HG02759 (cell line): ENCODE measurements around the gene ANKDD1A.

Source experiments
- ATAC-seq: cut with Tn5 transposase; IDR thresholded peaks from one replicate; pipeline ENCODE4 v1.9.1; 2021; ENCODE audit warnings: mild to moderate bottlenecking, moderate library complexity; ENCODE audit not compliant: unreplicated experiment

Gene ANKDD1A

GRCh38 chr15:64895285-64896065 lies 16.2 kb upstream of the ANKDD1A start:
- ATAC-seq: peak; percentile 24

DNA sequence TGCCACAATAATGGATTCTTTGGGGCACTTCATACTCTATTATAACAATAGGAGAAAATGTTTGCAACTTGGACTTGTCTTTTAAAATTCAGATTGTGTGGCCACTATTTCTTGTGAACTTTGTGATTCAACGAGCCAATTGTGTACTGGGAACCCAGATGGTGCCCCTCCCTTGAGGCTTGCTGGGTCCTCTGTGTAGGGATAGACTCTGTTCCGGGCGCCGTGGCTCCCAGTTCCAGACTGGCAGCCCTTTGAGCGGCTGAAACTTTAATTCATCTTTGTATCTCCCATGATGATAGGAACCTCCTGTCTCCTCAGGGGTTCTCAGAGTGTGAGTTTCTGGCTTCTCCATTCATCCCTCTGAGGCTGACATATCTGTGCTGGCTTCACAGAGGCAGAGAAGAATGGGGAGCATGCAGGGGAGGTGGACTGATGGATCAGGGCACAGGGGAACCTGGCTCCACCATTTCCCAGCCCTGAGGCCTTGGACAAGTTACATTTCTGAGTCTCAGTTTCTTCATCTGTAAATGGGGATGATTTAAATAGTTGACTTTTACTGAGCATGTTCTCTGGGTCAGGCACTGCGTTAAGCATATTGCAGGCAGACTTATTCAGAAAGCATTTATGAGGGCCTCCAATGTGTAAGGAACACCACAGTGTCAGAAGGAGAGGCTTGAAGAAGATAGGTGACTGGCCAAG lies 15.2 kb upstream of the ANKDD1A start:
- no peak for ATAC-seq

GRCh38 chr15:64897345-64897985 lies 14.2 kb upstream of the ANKDD1A start:
- no peak for ATAC-seq

DNA sequence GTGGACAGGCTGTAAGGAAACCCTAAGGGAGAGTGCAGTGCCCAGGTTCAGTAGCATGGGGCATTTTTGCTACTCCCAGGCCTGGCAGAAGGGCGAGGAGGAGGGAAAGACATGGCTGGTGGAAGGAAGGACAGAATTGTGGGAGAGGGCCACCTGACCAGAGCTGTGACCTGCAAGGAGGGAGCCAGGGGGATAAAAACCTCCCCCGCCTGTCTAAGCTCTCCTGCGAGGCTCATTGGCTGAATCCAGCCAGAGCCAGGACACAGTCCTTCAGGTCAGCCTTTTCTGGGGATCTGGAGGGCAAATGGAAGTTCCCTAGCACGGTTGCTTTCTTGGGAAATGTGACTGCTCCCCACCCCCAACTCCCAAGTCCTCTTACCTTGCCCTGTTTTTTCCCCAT lies 13.3 kb upstream of the ANKDD1A start:
- ATAC-seq: no peak

DNA sequence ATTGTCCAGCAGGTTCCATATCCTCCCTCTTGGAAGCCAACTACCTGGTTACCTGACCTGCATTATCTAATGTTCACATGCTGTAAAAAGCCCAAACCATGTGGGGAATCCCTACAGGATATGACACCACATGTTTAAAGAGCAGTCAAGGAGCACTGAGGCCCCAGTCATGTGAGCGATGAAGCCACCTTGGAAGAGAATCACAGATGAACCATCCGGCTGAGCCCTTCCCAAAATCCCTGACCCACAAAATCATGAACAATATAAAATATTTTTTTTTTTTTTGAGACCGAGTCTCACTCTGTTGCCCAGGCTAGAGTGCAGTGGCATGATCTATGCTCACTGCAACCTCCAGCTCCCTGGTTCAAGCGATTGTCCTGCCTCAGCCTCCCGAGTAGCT lies 10.6 kb upstream of the ANKDD1A start:
- ATAC-seq: no peak

DNA sequence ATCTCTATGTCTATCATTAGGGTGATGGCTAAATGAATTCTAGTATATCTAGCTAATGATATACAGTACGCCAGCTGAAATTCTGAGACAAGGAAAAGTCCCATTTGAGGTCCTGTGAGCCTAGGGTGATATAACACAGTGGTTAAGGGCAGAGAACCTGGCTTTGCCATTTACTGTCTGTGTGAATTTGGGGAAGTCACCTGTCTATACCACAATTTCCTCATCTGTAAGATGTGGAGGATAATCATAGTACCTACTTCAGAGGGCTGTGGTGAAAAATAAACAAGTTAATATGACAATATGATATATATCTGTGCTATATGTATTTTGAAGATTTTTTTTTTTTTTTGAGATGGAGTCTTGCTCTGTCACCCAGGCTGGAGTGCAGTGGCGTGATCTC lies 9.8 kb upstream of the ANKDD1A start:
- no peak for ATAC-seq

- no peak for ATAC-seq
These were observed 8.8 kb upstream of the ANKDD1A start for GRCh38 chr15:64902863-64903262.

GRCh38 chr15:64903326-64903950 lies 8.3 kb upstream of the ANKDD1A start:
- no peak for ATAC-seq

DNA sequence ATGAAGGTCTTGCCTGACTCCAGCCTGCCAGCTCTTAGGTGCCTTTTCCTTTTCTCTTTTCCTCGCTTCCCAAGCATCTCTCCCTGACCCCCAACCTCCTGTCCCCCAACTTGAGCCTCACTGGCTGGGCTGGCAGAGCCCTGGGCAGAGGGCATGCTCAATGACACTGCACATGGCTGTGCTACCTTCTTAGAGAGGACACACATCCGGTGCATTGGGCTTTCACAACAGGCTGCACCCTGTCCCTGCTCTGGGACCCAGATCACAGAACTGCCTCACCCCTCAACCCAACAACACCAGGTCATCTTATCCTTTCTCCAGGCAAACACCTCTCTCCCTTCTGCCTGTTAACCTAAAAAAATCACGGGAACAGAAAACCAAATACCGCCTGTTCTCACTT lies 7.5 kb upstream of the ANKDD1A start:
- no peak for ATAC-seq

GRCh38 chr15:64905119-64905831 lies 6.4 kb upstream of the ANKDD1A start:
- peak; percentile 47 for ATAC-seq

DNA sequence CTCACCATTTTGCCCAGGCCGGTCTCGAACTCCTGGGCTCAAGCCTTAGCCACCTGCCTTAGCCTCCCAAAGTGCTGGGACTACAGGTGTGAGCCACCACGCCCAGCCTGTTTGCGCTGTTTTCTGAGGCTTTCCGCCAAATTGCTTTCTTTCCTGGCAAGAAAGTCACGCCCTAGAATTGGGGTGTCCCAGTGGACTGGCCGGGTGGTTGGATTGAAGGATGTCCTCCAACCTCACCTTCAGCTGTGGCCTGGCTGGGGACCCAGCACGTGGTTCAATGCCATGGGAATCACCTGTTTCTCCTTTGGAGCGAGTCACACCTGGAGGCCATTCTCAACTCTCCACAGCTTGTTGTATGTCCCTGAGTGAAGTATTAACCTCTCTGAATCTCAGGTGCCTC lies 5.8 kb upstream of the ANKDD1A start:
- no peak for ATAC-seq

GRCh38 chr15:64906402-64906801 lies 5.3 kb upstream of the ANKDD1A start:
- ATAC-seq: no peak

GRCh38 chr15:64907991-64908390 lies 3.7 kb upstream of the ANKDD1A start:
- ATAC-seq: no peak

GRCh38 chr15:64909546-64909945 lies 2.2 kb upstream of the ANKDD1A start:
- no peak for ATAC-seq

- ATAC-seq: no peak
These were observed 950 bp downstream of the ANKDD1A start for GRCh38 chr15:64912379-64913325.

- no peak for ATAC-seq
These were observed 4.0 kb downstream of the ANKDD1A start for GRCh38 chr15:64915518-64916227.

DNA sequence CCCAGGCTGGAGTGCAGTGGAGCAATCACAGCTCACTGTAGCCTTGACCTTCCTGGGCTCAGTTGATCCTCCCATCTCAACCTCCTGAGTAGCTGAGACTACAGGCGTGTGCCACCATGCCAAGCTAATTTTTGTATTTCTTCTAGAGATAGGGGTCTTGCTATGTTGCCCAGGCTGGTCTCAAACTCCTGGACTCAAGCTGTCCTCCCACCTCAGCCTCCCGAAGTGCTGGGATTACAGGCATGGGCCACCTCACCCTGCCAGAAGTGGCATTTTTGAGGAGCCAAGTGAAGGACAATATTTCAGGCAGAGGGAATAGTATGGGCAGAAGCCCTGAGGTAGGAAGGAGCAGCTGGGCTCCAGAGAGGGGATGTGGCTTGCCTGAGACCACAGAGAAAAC lies 4.7 kb downstream of the ANKDD1A start:
- no peak for ATAC-seq

DNA sequence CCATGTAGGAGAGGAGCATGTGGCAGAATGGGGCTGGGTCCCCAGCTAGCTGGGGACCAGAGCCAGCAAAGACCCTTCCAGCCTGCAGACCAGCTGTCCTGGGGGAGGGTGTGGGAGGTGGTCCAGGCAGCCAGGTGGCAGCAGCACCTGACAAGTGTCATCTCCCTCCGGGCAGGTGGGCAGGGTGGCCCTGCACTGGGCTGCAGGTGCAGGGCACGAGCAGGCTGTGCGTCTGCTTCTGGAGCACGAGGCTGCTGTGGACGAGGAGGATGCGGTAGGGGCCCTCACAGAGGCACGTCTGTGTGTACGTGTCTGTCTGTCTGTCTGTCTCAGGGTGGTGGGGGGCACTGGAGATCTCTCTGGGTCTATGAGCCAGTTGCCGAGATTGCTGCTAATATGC lies 5.5 kb downstream of the ANKDD1A start:
- no peak for ATAC-seq

- ATAC-seq: no peak
These were observed 8.0 kb downstream of the ANKDD1A start for GRCh38 chr15:64919721-64920120.
